Stomach (tissue), 4 donors: ENCODE measurements around the gene GLYAT.

ENCODE experiments used
- CTCF ChIP-seq, 7 experiments: fragments of 450-650 bp in 4 of 7; fragments of 200-600 bp in 3 of 7; sonication (generic) in 3 of 7; IDR thresholded peaks; one replicate each; pipeline ENCODE4 v1.5.1; 2016 to 2019; ENCODE audit warnings: antibody characterized with exemption in 7 of 7, control low read depth in 2 of 7, mild to moderate bottlenecking in 1 of 7
- POLR2A ChIP-seq, 4 donors: fragments of 450-650 bp; IDR thresholded peaks; one replicate each; pipeline ENCODE4 v1.6.1; 2016; ENCODE audit warnings: antibody characterized with exemption in 4 of 4, control low read depth in 2 of 4, mild to moderate bottlenecking in 1 of 4, moderate library complexity in 1 of 4
- POLR2AphosphoS5 ChIP-seq, 3 donors: sonication (generic); formaldehyde crosslinking; IDR thresholded peaks; one replicate each; pipeline ENCODE4 v1.6.1; 2016; ENCODE audit warnings: antibody characterized with exemption in 3 of 3

DNA sequence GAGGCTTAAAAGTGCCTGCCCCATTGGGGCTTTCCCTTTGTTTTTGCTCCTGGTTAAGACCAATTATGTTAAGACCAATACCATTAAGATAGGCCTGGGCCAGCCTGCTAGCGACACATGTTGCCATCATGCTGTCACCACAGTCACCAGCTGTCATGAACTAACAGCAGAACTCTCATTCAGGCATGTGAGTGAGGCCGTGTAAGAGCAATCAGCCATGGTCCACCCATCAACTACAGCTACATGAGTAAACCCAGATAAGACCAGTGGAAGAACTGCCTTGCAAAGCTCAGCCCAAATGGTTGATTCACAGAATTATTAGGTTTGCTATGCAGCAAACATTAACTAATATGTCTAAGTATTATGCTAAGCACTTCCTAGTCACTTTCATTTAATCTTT lies 19.9 kb downstream of the GLYAT start:
- TF ChIP-seq CTCF (IDR thresholded peaks at IDR 0.05) (no peak), POLR2A (IDR thresholded peaks at IDR 0.05) (no peak), POLR2AphosphoS5 (IDR thresholded peaks at IDR 0.05) (no peak)
